Body of pancreas (tissue), 4 donors: ENCODE data around the gene SPATA31E1. TPM values are rescaled to one million over a fixed set of nuclear protein-coding genes. Genes with fewer than 3 reads are reported as not detected.

Experiments used
- ATAC-seq: fragments of 150-250 bp; one replicate; pipeline ENCODE4 v1.9.1; 2016
- DNase-seq, 4 donors: peaks; one replicate each; pipeline ENCODE4 v3.0.0-alpha.2; 2019
- H3K27ac ChIP-seq, 4 donors: fragments of 200-600 bp; sonication (generic); 1 replicate in 3 of 4; 2 replicates in 1 of 4; pipeline versions ENCODE4 v1.5.1 to v1.6.1; 2016 to 2019; ENCODE audit warnings: mild to moderate bottlenecking in 1 of 4, mixed read lengths in 1 of 4, moderate library complexity in 1 of 4
- H3K27me3 ChIP-seq, 2 donors: fragments of 200-600 bp; sonication (generic); one replicate each; pipeline ENCODE4 v1.6.0; 2016; ENCODE audit warnings: mild to moderate bottlenecking in 1 of 2
- H3K36me3 ChIP-seq, 2 donors: fragments of 200-600 bp; sonication (generic); replicated peaks in 1 of 2; 2 replicates each; pipeline ENCODE4 v1.5.1; 2016; ENCODE audit warnings: low read depth in 2 of 2; ENCODE audit not compliant: insufficient read depth in 1 of 2
- H3K4me1 ChIP-seq: fragments of 200-600 bp; sonication (generic); one replicate; pipeline ENCODE4 v1.6.0; 2016
- H3K4me3 ChIP-seq, 2 donors: fragments of 200-600 bp; sonication (generic); 1 replicate in 1 of 2; 2 replicates in 1 of 2; pipeline ENCODE4 v1.5.1; 2016 to 2019
- H3K9me3 ChIP-seq, 3 donors: fragments of 200-600 bp; sonication (generic); 1 replicate in 2 of 3; 2 replicates in 1 of 3; pipeline ENCODE4 v1.5.1; 2016
- POLR2A ChIP-seq, 3 donors: fragments of 450-650 bp; IDR thresholded peaks; one replicate each; pipeline ENCODE4 v1.6.1; 2016; ENCODE audit warnings: antibody characterized with exemption in 3 of 3, mild to moderate bottlenecking in 2 of 3
- WGBS, 2 donors: methylation state at CpG; one replicate each; pipeline ENCODE4 v1.1.5; 2017; 5-methylcytosine and 5-hydroxymethylcytosine counted together
- intact Hi-C: fragments of 100-400 bp; cut with DNase I; formaldehyde crosslinking; loops from one replicate; pipeline ENCODE4 v1.15.1; 2023
- total RNA-seq, 2 donors: library from RNA; depleted of rRNA; stranded (reverse); fragments of >200 nt; gene quantifications; one replicate each; pipeline ENCODE4 v1.1.0, GENCODE V29; 2016
- TF ChIP-seq, protein P1 (sequence below), 7 experiments: fragments of 450-650 bp in 4 of 7; fragments of 200-600 bp in 3 of 7; sonication (generic) in 3 of 7; IDR thresholded peaks; one replicate each; pipeline ENCODE4 v1.5.1; 2016 to 2019; ENCODE audit warnings: antibody characterized with exemption in 7 of 7

Gene SPATA31E1
- total RNA-seq, 2 donors from 2014 or later = not detected

DNA sequence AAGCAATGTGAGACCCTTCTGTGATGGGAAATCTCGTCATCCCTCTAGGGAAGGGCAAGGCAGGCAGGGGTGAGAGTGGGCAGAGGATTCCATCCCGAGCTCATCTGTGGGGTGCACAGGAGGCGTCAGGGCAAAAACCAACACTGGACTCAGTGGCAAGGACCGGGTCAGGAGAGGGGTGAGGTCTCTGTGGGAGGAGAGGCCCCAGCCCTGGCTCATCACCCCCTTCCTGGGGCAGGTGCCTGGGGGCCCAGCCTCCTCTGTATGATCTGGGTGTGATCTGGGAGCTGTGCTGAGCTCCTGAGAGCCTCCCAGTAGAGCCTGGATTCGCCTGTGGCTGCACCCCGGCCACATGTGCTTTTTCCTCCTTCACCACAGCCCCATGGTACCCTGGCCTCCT lies 597 bp downstream of the SPATA31E1 start:
- intact Hi-C loops = no loop called here
- no peak overlapping the region for H3K4me3 ChIP-seq
- DNase-seq (no peak), ATAC-seq (no peak)
- no peaks in the 10 kb centered on the region for H3K36me3 ChIP-seq
- 80 to 90% methylated on average over 5 to 6 of the region's 6 CpGs for WGBS, 2 donors
- no peaks in the 10 kb centered on the region for H3K27me3 ChIP-seq
- no peaks in the 10 kb centered on the region for H3K4me1 ChIP-seq
- H3K27ac ChIP-seq = no peak overlapping the region
- TF ChIP-seq POLR2A (IDR thresholded peaks at IDR 0.05) = no peak
- TF ChIP-seq, protein P1, sequence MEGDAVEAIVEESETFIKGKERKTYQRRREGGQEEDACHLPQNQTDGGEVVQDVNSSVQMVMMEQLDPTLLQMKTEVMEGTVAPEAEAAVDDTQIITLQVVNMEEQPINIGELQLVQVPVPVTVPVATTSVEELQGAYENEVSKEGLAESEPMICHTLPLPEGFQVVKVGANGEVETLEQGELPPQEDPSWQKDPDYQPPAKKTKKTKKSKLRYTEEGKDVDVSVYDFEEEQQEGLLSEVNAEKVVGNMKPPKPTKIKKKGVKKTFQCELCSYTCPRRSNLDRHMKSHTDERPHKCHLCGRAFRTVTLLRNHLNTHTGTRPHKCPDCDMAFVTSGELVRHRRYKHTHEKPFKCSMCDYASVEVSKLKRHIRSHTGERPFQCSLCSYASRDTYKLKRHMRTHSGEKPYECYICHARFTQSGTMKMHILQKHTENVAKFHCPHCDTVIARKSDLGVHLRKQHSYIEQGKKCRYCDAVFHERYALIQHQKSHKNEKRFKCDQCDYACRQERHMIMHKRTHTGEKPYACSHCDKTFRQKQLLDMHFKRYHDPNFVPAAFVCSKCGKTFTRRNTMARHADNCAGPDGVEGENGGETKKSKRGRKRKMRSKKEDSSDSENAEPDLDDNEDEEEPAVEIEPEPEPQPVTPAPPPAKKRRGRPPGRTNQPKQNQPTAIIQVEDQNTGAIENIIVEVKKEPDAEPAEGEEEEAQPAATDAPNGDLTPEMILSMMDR (IDR thresholded peaks at IDR 0.05) = no peak
- no peaks in the 10 kb centered on the region for H3K9me3 ChIP-seq

DNA sequence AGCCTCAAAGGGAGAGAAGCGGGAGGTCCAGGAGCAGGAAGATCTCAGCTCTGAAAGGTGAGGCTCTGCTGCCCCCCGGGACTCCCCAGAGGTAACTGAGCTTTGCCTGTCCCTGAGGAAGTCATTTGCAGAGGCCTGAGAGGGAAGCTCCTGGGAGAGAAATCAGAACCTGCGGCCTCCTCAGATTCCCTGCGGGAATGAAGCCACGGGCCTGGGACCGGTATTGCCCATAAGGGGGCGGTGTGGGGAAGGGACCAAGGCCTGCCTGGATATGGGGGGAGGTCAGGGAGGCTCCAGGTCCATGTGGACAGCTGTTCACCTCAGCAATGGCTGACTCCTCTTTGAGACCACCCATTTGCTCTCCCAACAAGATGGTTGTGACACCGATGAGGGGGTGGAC lies 1.3 kb downstream of the SPATA31E1 start:
- Histone ChIP-seq H3K9me3 (no peaks in the 10 kb centered on the region), H3K27ac (no peak overlapping the region), H3K36me3 (no peaks in the 10 kb centered on the region), H3K4me1 (no peaks in the 10 kb centered on the region), H3K27me3 (no peaks in the 10 kb centered on the region), H3K4me3 (no peak overlapping the region)
- 69 to 80% methylated on average over 7 to 8 of the region's 8 CpGs for WGBS, 2 donors
- ATAC-seq (no peak), DNase-seq (no peak)
- no peak for TF ChIP-seq POLR2A (IDR thresholded peaks at IDR 0.05)
- TF ChIP-seq, protein P1 (IDR thresholded peaks at IDR 0.05) = no peak
- intact Hi-C loops = no loop called here

DNA sequence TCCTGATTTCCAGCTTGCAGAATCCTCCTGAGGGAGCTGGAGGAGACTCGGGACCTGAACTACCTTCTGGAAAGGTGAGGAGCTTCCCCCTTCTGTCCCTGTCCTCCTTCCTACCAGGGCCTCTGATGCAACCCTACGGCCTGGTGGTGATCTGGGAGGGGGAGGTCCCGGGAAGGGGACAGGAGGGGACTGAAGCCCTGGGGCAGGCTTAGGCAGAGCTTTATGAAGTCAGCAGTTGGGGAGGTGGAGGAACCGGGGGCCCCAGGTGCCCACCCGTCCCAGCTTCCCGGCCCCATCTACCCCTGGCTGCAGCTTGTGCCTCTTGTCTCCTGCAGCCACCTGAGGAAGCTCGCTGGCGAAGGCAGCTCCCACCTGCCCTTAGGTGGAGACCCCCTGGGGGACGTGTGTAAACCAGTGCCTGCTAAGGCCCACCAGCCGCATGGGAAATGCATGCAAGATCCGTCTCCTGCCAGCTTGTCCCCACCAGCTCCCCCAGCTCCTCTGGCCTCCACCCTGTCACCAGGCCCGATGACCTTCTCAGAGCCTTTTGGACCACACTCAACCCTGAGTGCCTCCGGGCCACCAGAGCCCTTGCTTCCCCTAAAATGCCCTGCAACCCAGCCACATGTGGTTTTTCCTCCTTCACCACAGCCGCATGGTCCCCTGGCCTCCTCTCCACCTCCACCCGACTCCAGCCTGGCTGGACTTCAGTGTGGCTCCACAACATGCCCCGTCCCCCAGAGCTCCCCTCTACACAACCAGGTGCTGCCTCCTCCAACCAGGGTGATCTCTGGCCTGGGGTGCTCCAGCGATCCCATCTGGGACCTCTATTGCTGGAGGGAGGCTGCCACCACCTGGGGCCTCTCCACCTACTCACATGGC lies 2.1 kb downstream of the SPATA31E1 start:
- WGBS, 2 donors = 84 to 94% methylated on average over 14 to 16 of the region's 17 CpGs
- H3K36me3 ChIP-seq = no peaks in the 10 kb centered on the region
- H3K27me3 ChIP-seq = no peaks in the 10 kb centered on the region
- no peaks in the 10 kb centered on the region for H3K4me1 ChIP-seq
- no peak for ATAC-seq
- TF ChIP-seq POLR2A (IDR thresholded peaks at IDR 0.05) = no peak
- TF ChIP-seq, protein P1 (IDR thresholded peaks at IDR 0.05) = no peak
- H3K4me3 ChIP-seq = no peak overlapping the region
- no peaks in the 10 kb centered on the region for H3K9me3 ChIP-seq
- no peak overlapping the region for H3K27ac ChIP-seq
- intact Hi-C loops = no loop called here
- no peak for DNase-seq

DNA sequence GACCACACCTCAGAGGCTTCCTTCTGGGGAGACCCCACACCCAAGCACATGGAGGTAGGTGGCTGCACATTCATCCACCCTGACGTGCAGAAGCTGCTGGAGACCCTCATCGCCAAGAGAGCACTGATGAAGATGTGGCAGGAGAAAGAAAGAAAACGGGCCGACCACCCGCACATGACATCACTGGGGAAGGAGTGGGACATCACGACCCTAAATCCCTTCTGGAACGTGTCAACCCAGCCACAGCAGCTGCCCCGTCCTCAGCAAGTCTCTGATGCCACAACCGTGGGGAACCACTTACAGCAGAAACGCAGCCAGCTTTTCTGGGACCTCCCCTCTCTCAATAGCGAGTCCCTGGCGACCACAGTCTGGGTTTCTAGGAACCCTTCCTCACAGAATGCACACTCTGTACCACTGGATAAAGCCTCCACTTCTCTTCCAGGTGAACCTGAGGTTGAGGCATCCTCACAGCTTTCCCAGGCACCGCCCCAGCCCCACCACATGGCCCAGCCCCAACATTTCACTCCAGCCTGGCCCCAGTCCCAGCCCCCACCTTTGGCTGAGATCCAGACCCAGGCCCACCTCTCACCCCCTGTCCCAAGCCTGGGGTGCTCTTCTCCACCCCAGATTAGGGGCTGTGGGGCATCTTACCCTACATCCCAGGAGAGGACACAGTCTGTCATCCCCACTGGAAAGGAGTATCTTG lies 3.0 kb downstream of the SPATA31E1 start:
- Histone ChIP-seq H3K4me3 (no peak overlapping the region), H3K36me3 (no peaks in the 10 kb centered on the region), H3K9me3 (no peaks in the 10 kb centered on the region), H3K4me1 (no peaks in the 10 kb centered on the region), H3K27ac (no peak overlapping the region), H3K27me3 (no peaks in the 10 kb centered on the region)
- TF ChIP-seq POLR2A (IDR thresholded peaks at IDR 0.05) = no peak
- TF ChIP-seq, protein P1 (IDR thresholded peaks at IDR 0.05) = no peak
- WGBS, 2 donors = 76 to 82% methylated on average over 13 of the region's 13 CpGs
- intact Hi-C loops = no loop called here
- DNase-seq (no peak), ATAC-seq (no peak)
